Neural progenitor cell (in vitro differentiated cells): ENCODE results near the gene PADI3.

Experiments
- EZH2 ChIP-seq: fragments of 200-600 bp; sonication (generic); IDR thresholded peaks from 2 replicates; pipeline ENCODE4 v1.6.1; 2017; ENCODE audit warnings: antibody characterized with exemption, mild to moderate bottlenecking, moderate library complexity
- TF ChIP-seq, protein P1 (sequence below): fragments of 200-600 bp; sonication (generic); IDR thresholded peaks from 2 replicates; pipeline ENCODE4 v1.5.1; 2017; ENCODE audit warnings: antibody characterized with exemption, mild to moderate bottlenecking

DNA sequence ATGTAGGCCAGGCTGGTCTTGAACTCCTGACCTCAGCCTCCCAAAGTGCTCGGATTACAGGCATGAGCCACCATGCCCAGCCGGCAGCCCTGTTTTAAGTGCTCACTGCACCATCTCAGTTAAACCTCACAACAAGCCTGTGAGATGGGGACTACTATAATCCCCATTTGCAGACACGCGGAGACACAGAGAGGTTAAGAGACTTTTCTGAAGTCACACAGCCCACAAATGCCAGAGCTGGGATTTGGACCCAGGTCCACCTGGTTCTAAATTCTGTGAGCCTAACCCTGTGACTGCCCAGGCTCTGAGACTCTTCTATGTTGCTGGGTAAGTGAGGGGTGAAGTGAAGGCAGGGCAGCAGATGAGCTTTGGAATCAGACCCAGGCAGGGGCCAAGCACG is 37.5 kb upstream of the PADI3 start:
- TF ChIP-seq, protein P1, sequence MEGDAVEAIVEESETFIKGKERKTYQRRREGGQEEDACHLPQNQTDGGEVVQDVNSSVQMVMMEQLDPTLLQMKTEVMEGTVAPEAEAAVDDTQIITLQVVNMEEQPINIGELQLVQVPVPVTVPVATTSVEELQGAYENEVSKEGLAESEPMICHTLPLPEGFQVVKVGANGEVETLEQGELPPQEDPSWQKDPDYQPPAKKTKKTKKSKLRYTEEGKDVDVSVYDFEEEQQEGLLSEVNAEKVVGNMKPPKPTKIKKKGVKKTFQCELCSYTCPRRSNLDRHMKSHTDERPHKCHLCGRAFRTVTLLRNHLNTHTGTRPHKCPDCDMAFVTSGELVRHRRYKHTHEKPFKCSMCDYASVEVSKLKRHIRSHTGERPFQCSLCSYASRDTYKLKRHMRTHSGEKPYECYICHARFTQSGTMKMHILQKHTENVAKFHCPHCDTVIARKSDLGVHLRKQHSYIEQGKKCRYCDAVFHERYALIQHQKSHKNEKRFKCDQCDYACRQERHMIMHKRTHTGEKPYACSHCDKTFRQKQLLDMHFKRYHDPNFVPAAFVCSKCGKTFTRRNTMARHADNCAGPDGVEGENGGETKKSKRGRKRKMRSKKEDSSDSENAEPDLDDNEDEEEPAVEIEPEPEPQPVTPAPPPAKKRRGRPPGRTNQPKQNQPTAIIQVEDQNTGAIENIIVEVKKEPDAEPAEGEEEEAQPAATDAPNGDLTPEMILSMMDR: no peak
- TF ChIP-seq EZH2: no peak
